Right atrium auricular region (tissue), 2 donors: ENCODE results near the gene DOK7. TPM values are rescaled to one million over a fixed set of nuclear protein-coding genes. Genes with fewer than 3 reads are reported as not detected.

ENCODE experiments used
- total RNA-seq, 2 donors: library from RNA; depleted of rRNA; stranded (reverse); fragments of >200 nt; gene quantifications; one replicate each; pipeline ENCODE4 v1.1.0, GENCODE V29; 2016

Gene DOK7
- total RNA-seq, 2 donors from 2014 or later = 31.0 to 68.9 TPM

Other genes starting within 250 kb of the DOK7 start
- not detected for gene MSANTD1, start 214.1 kb upstream of the DOK7 start, total RNA-seq
- gene RGS12, start 170.3 kb upstream of the DOK7 start, total RNA-seq = 1 to 10 TPM; 7.0 to 9.9 TPM
- gene HGFAC, start 21.3 kb upstream of the DOK7 start, total RNA-seq = not detected
- gene LRPAP1, start 69.1 kb downstream of the DOK7 start, total RNA-seq = 100 to 1,000 TPM; 256 to 321 TPM